H1 (cell line): Measurements from ENCODE around the gene KLB. TPM values are rescaled to one million over a fixed set of nuclear protein-coding genes. Genes with fewer than 3 reads are reported as not detected.

Experiments used
- CTCF ChIA-PET: fragments of 300-600 bp; sonication (Branson Sonifier 250); formaldehyde crosslinking; loops from one replicate; lab custom pipeline; 2021; ENCODE audit not compliant: partially characterized antibody; lab: Charles Lee
- POLR2A ChIA-PET: fragments of 300-600 bp; sonication (Branson Sonifier 250); formaldehyde crosslinking; loops from one replicate; lab custom pipeline; 2021; ENCODE audit warnings: inconsistent platforms; ENCODE audit not compliant: partially characterized antibody; lab: Charles Lee
- DNase-seq, 2 experiments: peaks; one replicate each; pipeline versions ENCODE4 v3.0.0 to v3.0.0-alpha.2; 2010 to 2022; ENCODE audit warnings: low spot score in 2 of 2, low read depth in 1 of 2, mixed read lengths in 1 of 2
- FAIRE-seq: peaks from 2 replicates; lab custom pipeline; 2011; peaks lifted over from hg19 to GRCh38; lab: Jason Lieb, UNC
- H2AFZ ChIP-seq: 2 replicates; pipeline ENCODE4 v1.8.1; 2012; ENCODE audit warnings: low read length, inconsistent platforms
- H2AK5ac ChIP-seq: 2 replicates; pipeline ENCODE4 v1.6.1; 2013; ENCODE audit warnings: low read depth, low read length
- H2BK120ac ChIP-seq: replicated peaks from 2 replicates; pipeline ENCODE3; 2013; ENCODE audit warnings: low read depth, low read length, inconsistent platforms
- H2BK12ac ChIP-seq: 2 replicates; pipeline ENCODE4 v1.6.1; 2013; ENCODE audit warnings: low read depth, low read length
- H2BK15ac ChIP-seq: 2 replicates; pipeline ENCODE4 v1.6.1; 2013; ENCODE audit warnings: low read length
- H2BK20ac ChIP-seq: 2 replicates; pipeline ENCODE4 v1.6.1; 2013; ENCODE audit warnings: low read length
- H2BK5ac ChIP-seq: 2 replicates; pipeline ENCODE4 v1.6.1; 2013; ENCODE audit warnings: low read depth, low read length
- H3K14ac ChIP-seq: 2 replicates; pipeline ENCODE4 v1.6.1; 2013; ENCODE audit warnings: inconsistent platforms; ENCODE audit not compliant: insufficient read length
- H3K18ac ChIP-seq: 2 replicates; pipeline ENCODE4 v1.6.1; 2013; ENCODE audit warnings: low read length; ENCODE audit errors: extremely low read depth
- H3K23ac ChIP-seq: 2 replicates; pipeline ENCODE4 v1.6.1; 2013; ENCODE audit warnings: inconsistent platforms; ENCODE audit not compliant: insufficient read length
- H3K23me2 ChIP-seq: 2 replicates; pipeline ENCODE4 v1.6.1; 2013; ENCODE audit warnings: low read depth, low read length
- H3K27ac ChIP-seq: 2 replicates; pipeline ENCODE4 v1.6.1; 2011; ENCODE audit warnings: low read depth, low read length, inconsistent platforms
- H3K27me3 ChIP-seq, 4 experiments: replicated peaks in 1 of 4; 1 replicate in 1 of 4; 2 replicates in 3 of 4; pipeline versions ENCODE4 v1.6.1 to v1.8.1; 2011 to 2013; ENCODE audit warnings: low read length in 3 of 4, mild to moderate bottlenecking in 3 of 4, inconsistent platforms in 2 of 4, mixed read lengths in 2 of 4, moderate library complexity in 1 of 4; ENCODE audit not compliant: control insufficient read depth in 3 of 4, insufficient read depth in 3 of 4; ENCODE audit errors: extremely low read depth in 1 of 4
- H3K36me3 ChIP-seq, 4 experiments: 2 replicates each; pipeline versions ENCODE4 v1.6.1 to v1.8.1; 2011 to 2013; ENCODE audit warnings: mild to moderate bottlenecking in 4 of 4, low read length in 3 of 4, moderate library complexity in 2 of 4, control low read depth in 1 of 4, inconsistent platforms in 1 of 4; ENCODE audit not compliant: insufficient read depth in 4 of 4, control insufficient read depth in 2 of 4
- H3K4ac ChIP-seq: replicated peaks from 2 replicates; pipeline ENCODE3; 2013; ENCODE audit warnings: low read length, low read depth, mixed read lengths, inconsistent platforms; ENCODE audit not compliant: insufficient read length
- H3K4me1 ChIP-seq, 4 experiments: replicated peaks in 1 of 4; 1 replicate in 1 of 4; 2 replicates in 3 of 4; pipeline versions ENCODE4 v1.6.1 to v1.8.1; 2011 to 2013; ENCODE audit warnings: low read length in 3 of 4, inconsistent platforms in 2 of 4, mixed read lengths in 1 of 4; ENCODE audit not compliant: insufficient read depth in 4 of 4, control insufficient read depth in 3 of 4
- H3K4me2 ChIP-seq, 2 experiments: 2 replicates each; pipeline versions ENCODE4 v1.6.1 to v1.8.1; 2011 to 2013; ENCODE audit warnings: low read depth in 2 of 2, low read length in 2 of 2, control low read depth in 1 of 2, inconsistent platforms in 1 of 2, mild to moderate bottlenecking in 1 of 2; ENCODE audit not compliant: insufficient read depth in 1 of 2
- H3K4me3 ChIP-seq, 4 experiments: fragments of 200-600, 300-600 bp in 1 of 4; sonication (generic), shearing (Covaris generic), sonication (Bioruptor Twin) in 1 of 4; 2 replicates each; pipeline versions ENCODE4 v1.5.1 to v1.8.1; 2011 to 2016; ENCODE audit warnings: low read length in 4 of 4, low read depth in 3 of 4, control low read depth in 2 of 4, inconsistent platforms in 2 of 4, mild to moderate bottlenecking in 2 of 4, mixed read lengths in 1 of 4, moderate library complexity in 1 of 4; ENCODE audit not compliant: insufficient read depth in 2 of 4; ENCODE audit errors: extremely low read depth in 1 of 4
- H3K56ac ChIP-seq: replicated peaks from 2 replicates; pipeline ENCODE3; 2013; ENCODE audit warnings: low read depth, mild to moderate bottlenecking, mixed read lengths, low read length, inconsistent platforms; ENCODE audit not compliant: insufficient read length
- H3K79me1 ChIP-seq: 2 replicates; pipeline ENCODE4 v1.6.1; 2013; ENCODE audit warnings: low read depth, low read length, control low read depth
- H3K79me2 ChIP-seq, 2 experiments: 2 replicates each; pipeline versions ENCODE4 v1.6.1 to v1.8.1; 2012 to 2013; ENCODE audit warnings: low read length in 2 of 2, mild to moderate bottlenecking in 2 of 2, inconsistent platforms in 1 of 2; ENCODE audit not compliant: insufficient read depth in 2 of 2, control insufficient read depth in 1 of 2
- H3K9ac ChIP-seq, 4 experiments: replicated peaks in 1 of 4; 1 replicate in 1 of 4; 2 replicates in 3 of 4; pipeline versions ENCODE4 v1.6.1 to v1.8.1; 2011 to 2013; ENCODE audit warnings: low read depth in 3 of 4, low read length in 3 of 4, control low read depth in 2 of 4, mild to moderate bottlenecking in 2 of 4, moderate library complexity in 2 of 4, inconsistent platforms in 1 of 4; ENCODE audit errors: extremely low read depth in 1 of 4
- H3K9me3 ChIP-seq, 2 experiments: 2 replicates each; pipeline versions ENCODE4 v1.6.1 to v1.8.1; 2012 to 2013; ENCODE audit warnings: mild to moderate bottlenecking in 2 of 2, moderate library complexity in 2 of 2, control low read depth in 1 of 2, inconsistent platforms in 1 of 2, low read depth in 1 of 2, low read length in 1 of 2, mixed read lengths in 1 of 2; ENCODE audit not compliant: insufficient read depth in 2 of 2
- H4K20me1 ChIP-seq, 2 experiments: replicated peaks in 1 of 2; 2 replicates each; pipeline versions ENCODE3 to v1.8.1; 2011 to 2013; ENCODE audit warnings: inconsistent platforms in 2 of 2, low read length in 2 of 2, mild to moderate bottlenecking in 1 of 2; ENCODE audit not compliant: insufficient read depth in 2 of 2, control insufficient read depth in 1 of 2
- H4K5ac ChIP-seq: 2 replicates; pipeline ENCODE4 v1.6.1; 2013; ENCODE audit warnings: low read length, low read depth, mixed read lengths, inconsistent platforms; ENCODE audit not compliant: insufficient read length
- H4K8ac ChIP-seq: 2 replicates; pipeline ENCODE4 v1.8.0; 2013; ENCODE audit warnings: mild to moderate bottlenecking, moderate library complexity, low read length, inconsistent platforms; ENCODE audit not compliant: insufficient read depth; ENCODE audit errors: extremely low read depth
- H4K91ac ChIP-seq: replicated peaks from 2 replicates; pipeline ENCODE3; 2013; ENCODE audit warnings: low read length, mixed read lengths, inconsistent platforms; ENCODE audit not compliant: insufficient read length
- ATF3 ChIP-seq: IDR thresholded peaks from 2 replicates; pipeline ENCODE4 v1.6.1; 2011; ENCODE audit warnings: low read depth, mild to moderate bottlenecking, low read length; ENCODE audit not compliant: insufficient read depth
- CEBPB ChIP-seq: IDR thresholded peaks from 2 replicates; pipeline ENCODE4 v1.6.1; 2012; ENCODE audit warnings: low read depth, low read length
- CTCF ChIP-seq, 3 experiments: IDR thresholded peaks; 1 replicate in 2 of 3; 2 replicates in 1 of 3; pipeline versions ENCODE4 v1.5.1 to v1.6.1; 2011; ENCODE audit warnings: low read length in 3 of 3, mild to moderate bottlenecking in 3 of 3, inconsistent platforms in 2 of 3, low read depth in 1 of 3, moderate library complexity in 1 of 3; ENCODE audit not compliant: insufficient read depth in 1 of 3; ENCODE audit errors: control extremely low read depth in 1 of 3
- MAFK ChIP-seq: IDR thresholded peaks from 2 replicates; pipeline ENCODE4 v1.6.1; 2012; ENCODE audit warnings: low read depth, mild to moderate bottlenecking, improper control_type of control experiment, low read length
- NRF1 ChIP-seq: IDR thresholded peaks from 2 replicates; pipeline ENCODE4 v1.6.1; 2011; ENCODE audit warnings: mild to moderate bottlenecking, low read depth, low read length, improper control_type of control experiment
- RAD21 ChIP-seq, 2 experiments: IDR thresholded peaks in 1 of 2; conservative IDR thresholded peaks in 1 of 2; 2 replicates each; pipeline ENCODE4 v1.6.1; 2011; ENCODE audit warnings: low read depth in 2 of 2, low read length in 2 of 2, improper control_type of control experiment in 1 of 2, inconsistent platforms in 1 of 2, mild to moderate bottlenecking in 1 of 2, moderate library complexity in 1 of 2
- RFX5 ChIP-seq: IDR thresholded peaks from 2 replicates; pipeline ENCODE4 v1.6.1; 2011; ENCODE audit warnings: low read depth, low read length, improper control_type of control experiment, borderline replicate concordance
- SUZ12 ChIP-seq: fragments of 200-600 bp; sonication (generic); IDR thresholded peaks from 2 replicates; pipeline ENCODE4 v1.6.1; 2012; ENCODE audit warnings: mild to moderate bottlenecking, inconsistent platforms, low read length, moderate library complexity, mixed read lengths
- TAF1 ChIP-seq: IDR thresholded peaks from 2 replicates; pipeline ENCODE4 v1.6.1; 2011; ENCODE audit warnings: mild to moderate bottlenecking, low read depth, low read length
- WGBS, 2 experiments: shearing (Covaris generic) in 1 of 2; methylation state at CpG; one replicate each; pipeline versions ENCODE4 v1.1.6 to v1.1.7; 2013 to 2015; ENCODE audit warnings: low lambda C conversion rate in 2 of 2, mixed read lengths in 2 of 2, inconsistent platforms in 1 of 2, low coverage in 1 of 2, missing lambda C conversion rate in 1 of 2; ENCODE audit not compliant: insufficient replicate concordance in 2 of 2, insufficient coverage in 1 of 2, insufficient read length in 1 of 2; ENCODE audit errors: extremely low coverage in 1 of 2, missing lambda C conversion rate in 1 of 2; 5-methylcytosine and 5-hydroxymethylcytosine counted together
- polyA plus RNA-seq, 7 experiments: library from polyadenylated mRNA; depleted of rRNA in 3 of 7; stranded (reverse) in 5 of 7; unstranded in 2 of 7; fragments of >200 nt in 5 of 7; fragments of 200-250 nt in 2 of 7; gene quantifications; 1 replicate in 5 of 7; 2 replicates in 1 of 7; 4 replicates in 1 of 7; pipeline versions ENCODE4 v1.2.1 to v1.2.3, GENCODE V29; 2011 to 2013; ENCODE audit warnings: missing spikeins in 2 of 7, mixed read lengths in 2 of 7
- total RNA-seq: library from RNA; stranded (reverse); fragmentation: NEBNext Ultra II Directional; extraction: Animal tissue kit (Norgen Biotek cat#: 25700); gene quantifications from 2 replicates; pipeline ENCODE4 v1.2.1, GENCODE V29; 2021

Gene KLB
- total and polyA plus RNA-seq, 2 of the 8 experiments (the other 6 are each of a cell fraction or from before 2014, with no cell fraction given) = 0.03 TPM; not detected in 1

GRCh38 chr4:39495446-39496213 lies 88.9 kb downstream of the KLB start:
- no peak overlapping the region for H3K14ac ChIP-seq
- CTCF ChIA-PET = interaction anchor here (0.6 to 1.3 kb wide), 4 partner anchors 12 to 1002 kb away, joined by 3 to 4 read pairs (median 3); no protein-coding TSS in a partner anchor
- TF ChIP-seq NRF1 (no peak), SUZ12 (no peak), ATF3 (no peak), MAFK (no peak), TAF1 (no peak), CEBPB (no peak), CTCF (IDR thresholded peaks at IDR 0.05; ENCODE audit: control extremely low read depth in 1 of 3, insufficient read depth in 1 of 3, low read depth in 1 of 3, low read length in 3 of 3) (no peak), RAD21 (IDR thresholded peaks at IDR 0.05 in 1 of 2, conservative IDR thresholded peaks at IDR 0.05 in 1 of 2; ENCODE audit: low read depth in 2 of 2, low read length in 2 of 2) (no peak), RFX5 (no peak)

More at GRCh38 chr4:39495446-39496213, 88.9 kb downstream of the KLB start:
- WGBS, 2 experiments = 95% methylated on average over 4 of the region's 4 CpGs; no CpG with 5 or more reads in 1 of the 2 experiments
- FAIRE-seq (no peak), DNase-seq (peak in 1 of 2 experiments; percentile 16)
- no peak overlapping the region for H2BK5ac ChIP-seq
- H2AFZ ChIP-seq = no peak overlapping the region
- POLR2A ChIA-PET = interaction anchor here (0.7 to 1.7 kb wide), 3 partner anchors 9 to 37 kb away, joined by 3 read pairs; partner anchors contain the start of genes LIAS and RPL9
- no peaks in the 10 kb centered on the region for H3K9me3 ChIP-seq
- peaks cover 0 to 22% (median 4%) of the 10 kb centered on the region in 4 experiments; a peak in 3 of 8 replicates for H3K36me3 ChIP-seq
- no peak overlapping the region for H4K8ac ChIP-seq
- no peaks in the 10 kb centered on the region for H3K79me1 ChIP-seq
- H3K23ac ChIP-seq = no peak overlapping the region
- H3K27me3 ChIP-seq = no peaks in the 10 kb centered on the region
- no peaks in the 10 kb centered on the region for H3K4me1 ChIP-seq
- no peak overlapping the region for H2BK12ac ChIP-seq
- H3K27ac ChIP-seq = no peak overlapping the region
- H4K91ac ChIP-seq = no peak overlapping the region
- H3K56ac ChIP-seq = no peak overlapping the region
- no peak overlapping the region for H3K18ac ChIP-seq
- no peaks in the 10 kb centered on the region for H3K23me2 ChIP-seq
- no peak overlapping the region for H4K5ac ChIP-seq
- no peak overlapping the region for H3K4me3 ChIP-seq
- H3K4ac ChIP-seq = no peak overlapping the region
- no peak overlapping the region; a peak in 1 of 7 replicates for H3K9ac ChIP-seq
- no peaks in the 10 kb centered on the region for H4K20me1 ChIP-seq
- no peak overlapping the region for H3K4me2 ChIP-seq
- H2BK20ac ChIP-seq = no peak overlapping the region
- no peak overlapping the region for H2BK120ac ChIP-seq
- no peak overlapping the region for H2AK5ac ChIP-seq
- H3K79me2 ChIP-seq = no peaks in the 10 kb centered on the region
- no peak overlapping the region for H2BK15ac ChIP-seq
